OCI-LY1 (cell line): ENCODE data around the gene B4GALT2.

Experiments
- H2AFZ ChIP-seq: fragments of 200-600 bp; sonication (generic), shearing (Covaris generic); 2 replicates; pipeline ENCODE4 v1.6.0; 2014; ENCODE audit warnings: antibody characterized with exemption, mild to moderate bottlenecking, low read length
- H3F3A ChIP-seq: fragments of 200-600 bp; sonication (generic), shearing (Covaris generic); 2 replicates; pipeline ENCODE4 v1.6.0; 2014; ENCODE audit warnings: mild to moderate bottlenecking, antibody characterized with exemption, low read length, moderate library complexity; ENCODE audit not compliant: insufficient read depth
- H3K27ac ChIP-seq: fragments of 200-600 bp; sonication (generic); 2 replicates; pipeline ENCODE4 v1.5.1; 2014; ENCODE audit warnings: low read length, mixed run types, mild to moderate bottlenecking, low read depth; ENCODE audit not compliant: poor library complexity, severe bottlenecking
- H3K27me3 ChIP-seq: fragments of 200-600 bp; sonication (generic); 2 replicates; pipeline ENCODE4 v1.6.0; 2014; ENCODE audit warnings: antibody characterized with exemption, mild to moderate bottlenecking, low read length, moderate library complexity; ENCODE audit not compliant: insufficient read depth
- H3K36me3 ChIP-seq: fragments of 200-600 bp; sonication (generic); 2 replicates; pipeline ENCODE4 v1.6.1; 2014; ENCODE audit warnings: mild to moderate bottlenecking, antibody characterized with exemption, low read length, moderate library complexity, mixed read lengths; ENCODE audit not compliant: insufficient read depth
- H3K4me1 ChIP-seq: fragments of 200-600 bp; sonication (generic); 2 replicates; pipeline ENCODE4 v1.5.1; 2014; ENCODE audit warnings: mild to moderate bottlenecking, low read length, moderate library complexity; ENCODE audit not compliant: insufficient read depth, severe bottlenecking
- H3K4me2 ChIP-seq: fragments of 200-600 bp; sonication (generic), shearing (Covaris generic); 2 replicates; pipeline ENCODE4 v1.6.1; 2014; ENCODE audit warnings: low read length
- H3K4me3 ChIP-seq: fragments of 200-600 bp; sonication (generic); 2 replicates; pipeline ENCODE4 v1.5.1; 2014; ENCODE audit warnings: low read length, low read depth, mild to moderate bottlenecking, mixed read lengths; ENCODE audit not compliant: poor library complexity, severe bottlenecking
- H3K79me2 ChIP-seq: fragments of 200-600 bp; shearing (Covaris generic); 2 replicates; pipeline ENCODE4 v1.6.1; 2016; ENCODE audit warnings: mixed run types, low read length, mixed read lengths; ENCODE audit not compliant: insufficient read depth
- H3K9ac ChIP-seq: fragments of 200-600 bp; sonication (generic), shearing (Covaris generic); 2 replicates; pipeline ENCODE4 v1.6.1; 2014; ENCODE audit warnings: mild to moderate bottlenecking, low read length, mixed read lengths
- H3K9me2 ChIP-seq: fragments of 200-600 bp; sonication (generic), shearing (Covaris generic); 2 replicates; pipeline ENCODE4 v1.6.1; 2014; ENCODE audit warnings: low read depth, mild to moderate bottlenecking, low read length, mixed read lengths
- H3K9me3 ChIP-seq: fragments of 200-600 bp; shearing (Covaris generic); 2 replicates; pipeline ENCODE4 v1.6.1; 2014; ENCODE audit warnings: low read length, mixed read lengths
- H4K20me1 ChIP-seq: fragments of 200-600 bp; sonication (generic), shearing (Covaris generic); 2 replicates; pipeline ENCODE4 v1.6.0; 2016; ENCODE audit warnings: mild to moderate bottlenecking, low read length; ENCODE audit not compliant: insufficient read depth
- EZH2 ChIP-seq: fragments of 200-600 bp; sonication (generic), shearing (Covaris generic); IDR thresholded peaks from 2 replicates; pipeline ENCODE4 v1.8.0; 2017; ENCODE audit warnings: borderline replicate concordance, mixed run types, mild to moderate bottlenecking, antibody characterized with exemption, low read length, moderate library complexity, mixed read lengths
- TF ChIP-seq, protein P1 (sequence below): fragments of 200-600 bp; sonication (generic), shearing (Covaris generic); IDR thresholded peaks from 2 replicates; pipeline ENCODE4 v1.5.1; 2017; ENCODE audit warnings: mild to moderate bottlenecking, antibody characterized with exemption, low read length, moderate library complexity, mixed read lengths

Gene B4GALT2

DNA sequence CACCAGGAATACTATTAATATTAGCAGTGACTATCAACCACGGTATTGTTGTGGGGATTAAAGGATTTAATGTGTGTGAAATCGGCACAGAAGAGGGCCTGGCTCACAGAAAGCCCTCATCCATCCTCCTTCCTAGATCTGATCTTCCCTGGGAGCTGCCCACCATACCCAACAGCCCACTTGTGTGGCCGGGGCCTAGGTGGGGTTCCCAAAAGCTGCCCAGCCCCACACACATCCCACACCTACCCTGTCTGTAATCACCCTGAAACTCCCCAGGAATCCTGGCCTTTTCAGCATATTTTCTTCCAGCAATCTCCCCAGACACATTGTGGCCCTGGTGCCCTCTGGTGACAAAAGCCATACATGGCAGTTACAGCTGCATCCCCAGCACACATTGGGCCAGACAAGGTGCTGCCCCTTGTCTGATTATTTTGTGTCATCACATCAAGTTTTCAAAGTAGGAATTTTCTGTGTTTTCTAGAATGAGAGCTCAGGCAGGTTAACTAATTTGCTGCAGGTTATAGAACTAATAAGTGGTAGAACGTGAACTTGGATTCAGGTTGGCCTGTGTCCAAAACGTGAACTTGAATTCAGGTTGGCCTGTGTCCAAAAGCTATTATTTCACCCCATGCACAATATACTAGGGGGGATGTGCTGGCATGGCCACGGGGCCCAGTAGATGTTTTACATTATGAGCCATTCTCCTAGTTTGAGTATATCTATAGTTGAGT is 57.6 kb downstream of the B4GALT2 start:
- TF ChIP-seq, protein P1, sequence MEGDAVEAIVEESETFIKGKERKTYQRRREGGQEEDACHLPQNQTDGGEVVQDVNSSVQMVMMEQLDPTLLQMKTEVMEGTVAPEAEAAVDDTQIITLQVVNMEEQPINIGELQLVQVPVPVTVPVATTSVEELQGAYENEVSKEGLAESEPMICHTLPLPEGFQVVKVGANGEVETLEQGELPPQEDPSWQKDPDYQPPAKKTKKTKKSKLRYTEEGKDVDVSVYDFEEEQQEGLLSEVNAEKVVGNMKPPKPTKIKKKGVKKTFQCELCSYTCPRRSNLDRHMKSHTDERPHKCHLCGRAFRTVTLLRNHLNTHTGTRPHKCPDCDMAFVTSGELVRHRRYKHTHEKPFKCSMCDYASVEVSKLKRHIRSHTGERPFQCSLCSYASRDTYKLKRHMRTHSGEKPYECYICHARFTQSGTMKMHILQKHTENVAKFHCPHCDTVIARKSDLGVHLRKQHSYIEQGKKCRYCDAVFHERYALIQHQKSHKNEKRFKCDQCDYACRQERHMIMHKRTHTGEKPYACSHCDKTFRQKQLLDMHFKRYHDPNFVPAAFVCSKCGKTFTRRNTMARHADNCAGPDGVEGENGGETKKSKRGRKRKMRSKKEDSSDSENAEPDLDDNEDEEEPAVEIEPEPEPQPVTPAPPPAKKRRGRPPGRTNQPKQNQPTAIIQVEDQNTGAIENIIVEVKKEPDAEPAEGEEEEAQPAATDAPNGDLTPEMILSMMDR = peak; percentile 93
- TF ChIP-seq EZH2 = no peak
- no peaks in the 10 kb centered on the region for H3K4me1 ChIP-seq
- H3K9ac ChIP-seq = no peak overlapping the region
- no peaks in the 10 kb centered on the region for H3K9me3 ChIP-seq
- H2AFZ ChIP-seq = no peak overlapping the region
- H3K79me2 ChIP-seq = no peaks in the 10 kb centered on the region
- H3K4me3 ChIP-seq = no peak overlapping the region
- H3K27me3 ChIP-seq = no peaks in the 10 kb centered on the region
- no peaks in the 10 kb centered on the region for H3K36me3 ChIP-seq
- no peaks in the 10 kb centered on the region for H4K20me1 ChIP-seq
- H3K27ac ChIP-seq = no peak overlapping the region
- H3K4me2 ChIP-seq = no peak overlapping the region
- no peaks in the 10 kb centered on the region for H3K9me2 ChIP-seq
- no peaks in the 10 kb centered on the region for H3F3A ChIP-seq

DNA sequence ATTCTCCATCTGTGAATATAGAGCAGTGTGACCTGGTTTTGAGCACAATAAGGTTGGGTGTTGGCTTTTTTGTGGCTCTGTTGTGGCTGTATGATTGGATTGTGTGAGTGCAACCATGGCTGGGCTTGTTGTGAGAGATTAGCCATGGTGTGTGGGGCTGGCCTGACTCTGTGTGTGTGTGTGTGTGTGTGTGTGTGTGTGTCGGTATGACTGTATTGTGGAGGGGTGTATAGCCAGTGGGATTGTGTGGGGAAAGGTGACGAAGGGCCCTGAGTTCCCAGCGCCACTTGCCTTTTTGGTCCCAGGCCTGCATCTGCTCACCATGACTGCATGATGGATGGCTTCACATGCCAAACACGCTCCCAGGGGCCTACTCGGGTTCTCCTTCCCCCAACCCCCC is 58.1 kb downstream of the B4GALT2 start:
- Histone ChIP-seq H3K9me3 (no peaks in the 10 kb centered on the region), H3K4me1 (no peaks in the 10 kb centered on the region), H3K4me2 (no peak overlapping the region), H3K27ac (no peak overlapping the region), H3K79me2 (no peaks in the 10 kb centered on the region), H3F3A (no peaks in the 10 kb centered on the region), H3K4me3 (no peak overlapping the region), H3K9ac (no peak overlapping the region), H2AFZ (no peak overlapping the region), H3K36me3 (no peaks in the 10 kb centered on the region), H3K9me2 (no peaks in the 10 kb centered on the region), H4K20me1 (no peaks in the 10 kb centered on the region), H3K27me3 (no peaks in the 10 kb centered on the region)
- TF ChIP-seq, protein P1 = no peak
- no peak for TF ChIP-seq EZH2

DNA sequence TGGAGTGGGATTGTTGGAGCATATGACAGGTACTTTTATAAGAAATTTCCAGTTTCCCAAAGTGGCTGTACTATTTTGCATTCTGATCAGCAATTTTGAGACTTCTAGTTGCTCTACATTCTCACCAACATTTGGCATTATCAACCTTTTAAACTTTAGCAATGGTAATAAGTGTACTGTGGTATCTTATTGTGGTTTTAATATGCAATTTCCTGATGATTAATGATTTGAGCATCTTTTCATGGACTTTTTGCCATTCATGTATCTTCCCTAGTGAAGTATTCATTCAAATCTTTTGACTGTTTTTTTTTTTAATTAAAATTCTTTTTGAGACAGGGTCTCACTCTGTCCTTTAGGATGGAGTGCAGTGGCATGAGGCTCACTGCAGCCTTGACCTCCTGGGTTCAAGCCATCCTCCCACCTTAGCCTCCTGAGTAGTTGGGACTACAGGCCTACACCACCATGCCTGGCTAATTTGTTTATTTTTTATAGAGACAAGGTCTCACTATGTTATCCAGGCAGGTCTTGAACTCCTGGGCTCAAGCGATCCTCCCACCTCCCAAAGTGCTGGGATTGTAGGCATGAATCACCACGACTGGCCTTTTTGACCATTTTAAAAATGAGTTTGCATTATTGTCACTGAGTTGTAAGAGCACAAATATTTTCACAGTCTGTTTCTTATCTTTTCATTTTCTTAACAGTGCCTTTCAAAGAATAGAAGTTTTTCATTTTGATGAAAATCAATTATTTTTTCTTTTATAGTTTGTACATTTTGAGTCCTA is 60.1 kb downstream of the B4GALT2 start:
- TF ChIP-seq, protein P1 = no peak
- no peak for TF ChIP-seq EZH2
- H4K20me1 ChIP-seq = no peaks in the 10 kb centered on the region

More for the DNA sequence above, 60.1 kb downstream of the B4GALT2 start:
- Histone ChIP-seq H2AFZ (no peak overlapping the region), H3K36me3 (no peaks in the 10 kb centered on the region), H3K9ac (no peak overlapping the region), H3K27me3 (no peaks in the 10 kb centered on the region), H3K79me2 (no peaks in the 10 kb centered on the region), H3K4me2 (no peak overlapping the region), H3F3A (no peaks in the 10 kb centered on the region), H3K27ac (no peak overlapping the region), H3K4me1 (no peaks in the 10 kb centered on the region), H3K9me2 (no peaks in the 10 kb centered on the region), H3K4me3 (no peak overlapping the region), H3K9me3 (no peaks in the 10 kb centered on the region)
